Activated CD4-positive, alpha-beta T cell treated with anti-CD3 and anti-CD28 coated beads, Interleukin-2, amount 50 U/mL, for 48 hours (primary cell): Measurements from ENCODE around the gene CLDN14.
"Not testable (repeated sequence)": the region's sequence is repeated elsewhere in the genome, so short reads cannot be mapped to it uniquely, and the experiment has no call there.

Experiments
- DNase-seq, 2 experiments: peaks; one replicate each; pipeline ENCODE4 v3.0.0-alpha.2; 2020

The CLDN14 gene

GRCh38 chr21:36499578-36500471 is 19.9 kb upstream of the CLDN14 start:
- DNase-seq: no peak

- DNase-seq: no peak
Observed at GRCh38 chr21:36494557-36494956, 14.6 kb upstream of the CLDN14 start.

- no peak for DNase-seq
Observed at GRCh38 chr21:36491209-36491910, 11.4 kb upstream of the CLDN14 start.

GRCh38 chr21:36489776-36490165 is 9.8 kb upstream of the CLDN14 start:
- DNase-seq: no peak

GRCh38 chr21:36489103-36489775 is 9.3 kb upstream of the CLDN14 start:
- DNase-seq: no peak

- no peak for DNase-seq
Observed at GRCh38 chr21:36487641-36488307, 7.9 kb upstream of the CLDN14 start.

GRCh38 chr21:36486246-36486645 is 6.3 kb upstream of the CLDN14 start:
- DNase-seq: no peak

GRCh38 chr21:36485476-36485875 is 5.6 kb upstream of the CLDN14 start:
- no peak for DNase-seq

- no peak for DNase-seq
Observed at GRCh38 chr21:36483095-36483494, 3.2 kb upstream of the CLDN14 start.

GRCh38 chr21:36482673-36483072 is 2.8 kb upstream of the CLDN14 start:
- no peak for DNase-seq

GRCh38 chr21:36482181-36482580 is 2.3 kb upstream of the CLDN14 start:
- no peak for DNase-seq

GRCh38 chr21:36481639-36482038 is 1.7 kb upstream of the CLDN14 start:
- no peak for DNase-seq

GRCh38 chr21:36480618-36481017 is 696 bp upstream of the CLDN14 start:
- DNase-seq: no peak

GRCh38 chr21:36478941-36479340 is 981 bp downstream of the CLDN14 start:
- DNase-seq: no peak

GRCh38 chr21:36478207-36478701 is 1.7 kb downstream of the CLDN14 start:
- peak; percentile 41 to 57 for DNase-seq

GRCh38 chr21:36477559-36477958 is 2.4 kb downstream of the CLDN14 start:
- DNase-seq: no peak

- DNase-seq: no peak
Observed at GRCh38 chr21:36477001-36477400, 2.9 kb downstream of the CLDN14 start.

GRCh38 chr21:36476541-36476940 is 3.4 kb downstream of the CLDN14 start:
- not testable (repeated sequence) for DNase-seq

- no peak for DNase-seq
Observed at GRCh38 chr21:36474591-36474990, 5.3 kb downstream of the CLDN14 start.

- no peak for DNase-seq
Observed at GRCh38 chr21:36473203-36473602, 6.7 kb downstream of the CLDN14 start.

GRCh38 chr21:36472377-36472776 is 7.5 kb downstream of the CLDN14 start:
- DNase-seq: no peak

GRCh38 chr21:36471254-36471723 is 8.6 kb downstream of the CLDN14 start:
- peak; percentile 4 to 18 for DNase-seq

GRCh38 chr21:36470294-36470693 is 9.6 kb downstream of the CLDN14 start:
- DNase-seq: no peak
